ENCODE measurements around the gene PARD3B. TPM values are rescaled to one million over a fixed set of nuclear protein-coding genes. Genes with fewer than 3 reads are reported as not detected.

PARD3B gene
- total RNA-seq, 1 donor from 2014 or later: 23.8 TPM

DNA sequence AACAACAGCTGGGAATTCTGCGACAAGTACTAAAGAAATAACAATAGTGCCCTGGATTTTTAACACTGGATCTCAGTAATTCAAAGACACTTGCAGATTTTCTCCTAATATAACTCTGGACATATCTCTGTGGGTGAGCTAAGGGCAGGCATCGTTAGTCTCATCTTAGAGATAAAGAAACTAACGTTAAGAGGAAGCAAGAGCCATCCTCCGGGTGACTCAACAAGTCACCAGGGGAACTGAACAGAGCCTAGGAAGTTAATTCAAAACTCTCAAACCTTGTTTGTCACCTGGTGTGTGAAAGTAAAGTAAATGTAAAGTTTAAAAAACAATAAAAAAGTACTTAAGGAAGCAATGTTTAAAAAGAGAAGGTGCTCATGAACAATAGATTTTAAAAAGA lies 1095.4 kb downstream of the PARD3B start:
- no peak overlapping the region for H3K4me3 ChIP-seq
- intact Hi-C loops (cut with DNase I): no loop called here

GRCh38 chr2:205642599-205643356 lies 1097.5 kb downstream of the PARD3B start:
- no peak for DNase-seq
- H3K36me3 ChIP-seq: no peaks in the 10 kb centered on the region
- no peak for ATAC-seq
- H3K9me3 ChIP-seq: no peaks in the 10 kb centered on the region
- H3K4me3 ChIP-seq: no peak overlapping the region
- H3K27me3 ChIP-seq (ENCODE audit: low read depth): no peaks in the 10 kb centered on the region
- peaks cover 4% of the 10 kb centered on the region for H3K4me1 ChIP-seq
- TF ChIP-seq CTCF (IDR thresholded peaks at IDR 0.05): no peak
- intact Hi-C loops (cut with DNase I): no loop called here
- no peak overlapping the region for H3K27ac ChIP-seq

More for the DNA sequence above, 1095.4 kb downstream of the PARD3B start:
- Histone ChIP-seq H3K4me1 (peaks cover 4% of the 10 kb centered on the region), H3K36me3 (no peaks in the 10 kb centered on the region), H3K9me3 (no peaks in the 10 kb centered on the region), H3K27me3 (ENCODE audit: low read depth) (no peaks in the 10 kb centered on the region), H3K27ac (no peak overlapping the region)
- DNase-seq: no peak
- ATAC-seq: no peak
- no peak for TF ChIP-seq CTCF (IDR thresholded peaks at IDR 0.05)

DNA sequence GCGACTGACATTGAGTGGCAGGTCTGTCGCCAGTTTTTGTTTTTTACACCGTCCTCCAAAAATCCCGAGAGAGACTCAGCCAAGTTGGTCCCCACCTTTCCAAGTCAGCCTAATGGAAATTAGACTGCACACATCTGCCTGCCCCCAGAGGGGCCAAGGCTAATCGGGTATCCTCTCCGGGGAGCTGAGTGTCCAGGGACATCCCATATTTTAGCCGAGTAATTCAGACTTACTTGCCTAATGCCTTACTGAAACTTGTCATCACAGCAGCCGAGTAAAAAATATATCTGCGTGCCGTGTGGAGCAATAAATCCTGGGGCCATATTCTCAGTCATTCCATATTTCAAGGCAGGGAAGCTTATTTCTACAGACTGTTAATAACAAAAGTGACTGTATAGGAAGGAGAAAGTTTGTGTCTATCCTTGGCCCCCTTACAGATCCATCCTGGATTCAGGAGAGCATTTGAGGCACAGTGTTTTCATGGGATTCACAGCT lies 1098.2 kb downstream of the PARD3B start:
- ATAC-seq (no peak), DNase-seq (no peak)
- no peaks in the 10 kb centered on the region for H3K27me3 ChIP-seq (ENCODE audit: low read depth)
- TF ChIP-seq CTCF (IDR thresholded peaks at IDR 0.05): no peak
- H3K9me3 ChIP-seq: no peaks in the 10 kb centered on the region
- no peaks in the 10 kb centered on the region for H3K36me3 ChIP-seq
- no peak overlapping the region for H3K27ac ChIP-seq
- intact Hi-C loops (cut with DNase I): no loop called here
- peaks cover 4% of the 10 kb centered on the region for H3K4me1 ChIP-seq
- no peak overlapping the region for H3K4me3 ChIP-seq

- DNase-seq (no peak), ATAC-seq (peak in 1 of 2 donors; percentile 31)
- no peaks in the 10 kb centered on the region for H3K27me3 ChIP-seq (ENCODE audit: low read depth)
- intact Hi-C loops (cut with DNase I): no loop called here
- H3K4me3 ChIP-seq: no peak overlapping the region
- no peak overlapping the region for H3K27ac ChIP-seq
- no peak for TF ChIP-seq CTCF (IDR thresholded peaks at IDR 0.05)
- H3K9me3 ChIP-seq: no peaks in the 10 kb centered on the region
- peaks cover 4% of the 10 kb centered on the region for H3K4me1 ChIP-seq
- H3K36me3 ChIP-seq: no peaks in the 10 kb centered on the region
Measured at GRCh38 chr2:205644018-205644417, 1098.7 kb downstream of the PARD3B start.

DNA sequence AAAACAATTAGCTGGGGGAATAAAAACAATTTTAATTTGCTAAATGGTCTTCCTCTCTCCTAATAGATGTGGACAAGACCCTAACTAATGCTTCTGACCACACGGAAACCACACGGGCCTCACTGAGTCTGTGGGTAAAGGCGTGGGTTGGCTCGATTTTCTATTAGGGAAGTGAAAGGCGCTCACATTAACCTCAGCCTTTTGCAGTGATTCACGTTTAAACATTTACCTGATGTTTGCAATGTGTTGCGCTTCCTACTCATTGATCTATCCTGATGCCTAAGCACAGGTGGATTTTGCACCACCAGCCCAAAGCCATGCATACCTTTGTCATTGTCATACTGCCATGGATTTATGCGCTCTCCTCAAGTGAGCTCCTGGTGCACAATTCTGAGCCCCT lies 1101.4 kb downstream of the PARD3B start:
- no peak for TF ChIP-seq CTCF (IDR thresholded peaks at IDR 0.05)
- Histone ChIP-seq H3K27me3 (ENCODE audit: low read depth) (no peaks in the 10 kb centered on the region), H3K27ac (no peak overlapping the region), H3K4me3 (no peak overlapping the region), H3K4me1 (peaks cover 4% of the 10 kb centered on the region), H3K36me3 (no peaks in the 10 kb centered on the region), H3K9me3 (no peaks in the 10 kb centered on the region)
- ATAC-seq (no peak), DNase-seq (no peak)
- intact Hi-C loops (cut with DNase I): no loop called here

Data from lower lobe of right lung (tissue), 2 donors.